Endothelial cell of umbilical vein (primary cell): Measurements from ENCODE around the gene KATNB1. TPM values are rescaled to one million over a fixed set of nuclear protein-coding genes. Genes with fewer than 3 reads are reported as not detected.

Experiments used
- BruUV-seq: library from RNA; stranded (reverse); fragments of 400-500 nt; replicated peaks from 2 replicates; lab custom pipeline; 2021; lab: Mats Ljungman, UMichigan
- CTCF ChIA-PET: fragments of 300-600, 350-600 bp; sonication (Branson Sonifier 250); formaldehyde crosslinking; loops from one replicate; lab custom pipeline; 2021; ENCODE audit warnings: antibody characterized with exemption, inconsistent platforms; lab: Charles Lee
- POLR2A ChIA-PET: fragments of 300-600, 350-600 bp; sonication (Branson Sonifier 250); formaldehyde crosslinking; loops from one replicate; lab custom pipeline; 2021; ENCODE audit warnings: antibody characterized with exemption, inconsistent platforms; lab: Charles Lee
- DNase-seq: peaks from one replicate; pipeline ENCODE4 v3.0.0-alpha.2; 2011; ENCODE audit warnings: low read depth, low spot score
- FAIRE-seq: peaks from 2 replicates; lab custom pipeline; 2011; peaks lifted over from hg19 to GRCh38; lab: Jason Lieb, UNC
- H2AFZ ChIP-seq: 2 replicates; pipeline ENCODE4 v1.6.0; 2012; ENCODE audit warnings: low read depth, low read length, control low read depth, inconsistent platforms
- H3K27ac ChIP-seq: 2 replicates; pipeline ENCODE4 v1.5.1; 2011; ENCODE audit warnings: low read depth, mild to moderate bottlenecking, control low read depth, low read length, moderate library complexity; ENCODE audit not compliant: insufficient read depth
- H3K27me3 ChIP-seq, 2 experiments: 2 replicates each; pipeline versions ENCODE4 v1.6.0 to v1.6.1; 2011; ENCODE audit warnings: low read length in 2 of 2, mixed read lengths in 1 of 2; ENCODE audit not compliant: control insufficient read depth in 2 of 2, insufficient read depth in 2 of 2
- H3K36me3 ChIP-seq, 2 experiments: 2 replicates in 1 of 2; 3 replicates in 1 of 2; pipeline ENCODE4 v1.5.1; 2011; ENCODE audit warnings: low read length in 2 of 2, mild to moderate bottlenecking in 1 of 2, moderate library complexity in 1 of 2; ENCODE audit not compliant: control insufficient read depth in 2 of 2, insufficient read depth in 2 of 2; ENCODE audit errors: extremely low read depth in 1 of 2
- H3K4me1 ChIP-seq: 3 replicates; pipeline ENCODE4 v1.5.1; 2011; ENCODE audit warnings: mild to moderate bottlenecking, low read length; ENCODE audit not compliant: control insufficient read depth, insufficient read depth; ENCODE audit errors: extremely low read depth
- H3K4me2 ChIP-seq: 2 replicates; pipeline ENCODE4 v1.6.1; 2011; ENCODE audit warnings: low read length, control low read depth, mixed read lengths; ENCODE audit not compliant: insufficient read depth
- H3K4me3 ChIP-seq, 3 experiments: fragments of 200-600 bp in 1 of 3; sonication (generic), shearing (Covaris generic) in 1 of 3; replicated peaks in 1 of 3; 2 replicates each; pipeline ENCODE4 v1.5.1; 2011 to 2016; ENCODE audit warnings: control low read depth in 3 of 3, low read length in 3 of 3, mild to moderate bottlenecking in 2 of 3, inconsistent platforms in 1 of 3, low read depth in 1 of 3, moderate library complexity in 1 of 3; ENCODE audit not compliant: insufficient read depth in 1 of 3
- H3K79me2 ChIP-seq: 2 replicates; pipeline ENCODE4 v1.6.0; 2012; ENCODE audit warnings: low read length, inconsistent platforms; ENCODE audit not compliant: control insufficient read depth, insufficient read depth
- H3K9ac ChIP-seq: replicated peaks from 2 replicates; pipeline ENCODE3; 2011; ENCODE audit warnings: low read length, control low read depth; ENCODE audit not compliant: insufficient read depth; ENCODE audit errors: extremely low read depth
- H3K9me1 ChIP-seq: replicated peaks from 3 replicates; pipeline ENCODE4 v1.6.0; 2011; ENCODE audit warnings: mild to moderate bottlenecking, low read length; ENCODE audit not compliant: control insufficient read depth, insufficient read depth; ENCODE audit errors: extremely low read depth
- H3K9me3 ChIP-seq: replicated peaks from 2 replicates; pipeline ENCODE4 v1.5.1; 2012; ENCODE audit warnings: low read length, inconsistent platforms; ENCODE audit not compliant: control insufficient read depth, insufficient read depth
- H4K20me1 ChIP-seq: replicated peaks from 2 replicates; pipeline ENCODE3; 2011; ENCODE audit warnings: mild to moderate bottlenecking, low read length; ENCODE audit not compliant: control insufficient read depth, insufficient read depth; ENCODE audit errors: extremely low read depth
- EZH2 ChIP-seq: IDR thresholded peaks from 2 replicates; pipeline ENCODE4 v1.6.1; 2012; ENCODE audit warnings: borderline replicate concordance, low read depth, mild to moderate bottlenecking, moderate library complexity, low read length, inconsistent platforms; ENCODE audit not compliant: severe bottlenecking
- FOS ChIP-seq: IDR thresholded peaks from 2 replicates; pipeline ENCODE4 v1.6.1; 2011; ENCODE audit warnings: mild to moderate bottlenecking, low read length, moderate library complexity, borderline replicate concordance; ENCODE audit not compliant: insufficient read depth
- GATA2 ChIP-seq: IDR thresholded peaks from 2 replicates; pipeline ENCODE4 v1.7.0; 2011; ENCODE audit warnings: low read depth, mild to moderate bottlenecking, moderate library complexity, mixed read lengths, low read length; ENCODE audit not compliant: insufficient read length, insufficient read depth
- JUN ChIP-seq: IDR thresholded peaks from 2 replicates; pipeline ENCODE4 v1.6.1; 2011; ENCODE audit warnings: borderline replicate concordance, low read depth; ENCODE audit not compliant: insufficient read length, insufficient read depth
- MYC ChIP-seq: IDR thresholded peaks from one replicate; pipeline ENCODE4 v1.6.1; 2011; ENCODE audit warnings: mild to moderate bottlenecking, low read depth, low read length
- POLR2A ChIP-seq: IDR thresholded peaks from 2 replicates; pipeline ENCODE4 v1.6.1; 2012; ENCODE audit warnings: low read depth, mild to moderate bottlenecking, control low read depth, low read length
- POLR2AphosphoS5 ChIP-seq: IDR thresholded peaks from 2 replicates; pipeline ENCODE4 v1.6.1; 2012; ENCODE audit warnings: low read depth, mild to moderate bottlenecking, control low read depth, low read length, moderate library complexity; ENCODE audit not compliant: insufficient read depth
- dilution Hi-C: fragments of 300-500 bp; cut with MboI; formaldehyde crosslinking; loops from one replicate; pipeline ENCODE4 v1.15.0; 2019; ENCODE audit warnings: low sequenced_read_pairs; ENCODE audit not compliant: extremely low pct_ligation_motif_present
- intact Hi-C: fragments of 100-400 bp; cut with micrococcal nuclease; formaldehyde crosslinking; loops from one replicate; pipeline ENCODE4 v1.10.0; 2022
- polyA plus RNA-seq, 4 experiments: library from polyadenylated mRNA; depleted of rRNA in 3 of 4; stranded (reverse) in 3 of 4; unstranded in 1 of 4; fragments of >200 nt; gene quantifications; 2 replicates each; pipeline versions ENCODE4 v1.2.1 to v1.2.3, GENCODE V29; 2011 to 2012; ENCODE audit warnings: missing spikeins in 1 of 4
- total RNA-seq: library from RNA; stranded (reverse); gene quantifications from 2 replicates; pipeline ENCODE4 v1.2.3, GENCODE V29; 2021
- TF ChIP-seq, protein P1 (sequence below): IDR thresholded peaks from 2 replicates; pipeline ENCODE4 v1.6.1; 2011; ENCODE audit not compliant: insufficient read depth, insufficient read length
- TF ChIP-seq, protein P2 (sequence below), 2 donors: IDR thresholded peaks; 1 replicate in 1 of 2; 2 replicates in 1 of 2; pipeline ENCODE4 v1.5.1; 2011; ENCODE audit warnings: low read length in 2 of 2, mild to moderate bottlenecking in 2 of 2, moderate library complexity in 2 of 2, control low read depth in 1 of 2, inconsistent platforms in 1 of 2, low read depth in 1 of 2; ENCODE audit not compliant: insufficient read depth in 1 of 2; ENCODE audit errors: extremely low read depth in 1 of 2

Gene KATNB1
- total and polyA plus RNA-seq, 2 donors (not counting 3 experiments of a cell fraction or from before 2014, with no cell fraction given): 25.9 to 35.9 TPM

DNA sequence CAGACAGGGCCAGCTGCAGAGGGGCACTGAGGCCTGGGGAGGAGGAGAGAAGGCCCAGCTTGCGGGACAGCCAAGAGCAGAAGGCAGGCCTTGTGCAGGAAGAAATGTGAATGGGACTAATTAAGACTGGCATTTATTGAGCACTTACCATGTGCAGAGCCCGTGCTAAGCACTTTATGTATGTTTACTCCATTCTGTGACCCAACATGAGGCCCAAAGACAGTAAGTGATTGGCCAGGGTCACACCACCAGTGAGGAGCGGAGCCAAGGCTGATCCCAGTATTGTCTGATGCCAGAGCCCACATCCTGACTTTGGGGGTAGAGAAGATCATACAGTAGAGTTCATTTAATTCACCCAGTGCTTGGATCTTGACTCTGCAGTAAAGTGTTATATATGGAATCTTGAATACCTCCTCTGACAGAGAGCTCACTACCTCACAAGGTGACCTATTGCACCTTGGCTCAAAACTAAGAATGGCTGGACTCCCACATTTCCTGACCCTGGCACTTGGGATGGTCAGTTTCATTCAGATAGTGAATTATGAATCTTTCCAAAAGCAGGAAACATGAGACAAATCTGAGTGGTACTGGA, 13.6 kb downstream of the KATNB1 start:
- Histone ChIP-seq H3K79me2 (no peaks in the 10 kb centered on the region), H3K27ac (no peak overlapping the region), H4K20me1 (no peaks in the 10 kb centered on the region), H2AFZ (no peak overlapping the region), H3K4me2 (no peak overlapping the region), H3K4me3 (no peak overlapping the region), H3K36me3 (peaks cover 0 to 7% of the 10 kb centered on the region in 2 experiments), H3K9me3 (no peaks in the 10 kb centered on the region), H3K9ac (no peak overlapping the region), H3K4me1 (no peaks in the 10 kb centered on the region), H3K9me1 (no peaks in the 10 kb centered on the region), H3K27me3 (no peaks in the 10 kb centered on the region)
- DNase-seq: no peak
- ChIA-PET POLR2A (no interaction called here), CTCF (interaction anchor here (0.7 to 1.7 kb wide), 2 partner anchors 8 to 13 kb away, joined by 3 to 7 read pairs; no protein-coding TSS in a partner anchor)
- intact Hi-C loops: no loop called here
- TF ChIP-seq POLR2AphosphoS5 (no peak), POLR2A (no peak), MYC (no peak), EZH2 (no peak), GATA2 (no peak), JUN (no peak), FOS (no peak)
- TF ChIP-seq, protein P1, sequence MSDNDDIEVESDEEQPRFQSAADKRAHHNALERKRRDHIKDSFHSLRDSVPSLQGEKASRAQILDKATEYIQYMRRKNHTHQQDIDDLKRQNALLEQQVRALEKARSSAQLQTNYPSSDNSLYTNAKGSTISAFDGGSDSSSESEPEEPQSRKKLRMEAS: no peak
- TF ChIP-seq, protein P2, sequence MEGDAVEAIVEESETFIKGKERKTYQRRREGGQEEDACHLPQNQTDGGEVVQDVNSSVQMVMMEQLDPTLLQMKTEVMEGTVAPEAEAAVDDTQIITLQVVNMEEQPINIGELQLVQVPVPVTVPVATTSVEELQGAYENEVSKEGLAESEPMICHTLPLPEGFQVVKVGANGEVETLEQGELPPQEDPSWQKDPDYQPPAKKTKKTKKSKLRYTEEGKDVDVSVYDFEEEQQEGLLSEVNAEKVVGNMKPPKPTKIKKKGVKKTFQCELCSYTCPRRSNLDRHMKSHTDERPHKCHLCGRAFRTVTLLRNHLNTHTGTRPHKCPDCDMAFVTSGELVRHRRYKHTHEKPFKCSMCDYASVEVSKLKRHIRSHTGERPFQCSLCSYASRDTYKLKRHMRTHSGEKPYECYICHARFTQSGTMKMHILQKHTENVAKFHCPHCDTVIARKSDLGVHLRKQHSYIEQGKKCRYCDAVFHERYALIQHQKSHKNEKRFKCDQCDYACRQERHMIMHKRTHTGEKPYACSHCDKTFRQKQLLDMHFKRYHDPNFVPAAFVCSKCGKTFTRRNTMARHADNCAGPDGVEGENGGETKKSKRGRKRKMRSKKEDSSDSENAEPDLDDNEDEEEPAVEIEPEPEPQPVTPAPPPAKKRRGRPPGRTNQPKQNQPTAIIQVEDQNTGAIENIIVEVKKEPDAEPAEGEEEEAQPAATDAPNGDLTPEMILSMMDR (IDR thresholded peaks at IDR 0.05; ENCODE audit: extremely low read depth in 1 of 2, insufficient read depth in 1 of 2, low read depth in 1 of 2, low read length in 2 of 2): no peak
- BruUV-seq: no TSS peak
- dilution Hi-C loops: no loop called here
- no peak for FAIRE-seq
